Measurements from ENCODE around the gene LENG8.
A peak's percentile ranks its signal among the peaks of the same experiment; 100 is the strongest.
"Not testable (repeated sequence)": the region's sequence is repeated elsewhere in the genome, so short reads cannot be mapped to it uniquely, and the experiment has no call there.

LENG8 gene

GRCh38 chr19:54502518-54503048 is 53.6 kb downstream of the LENG8 start, which contains the start of gene LAIR2:
Gene LAIR2 (plus strand): TSS chr19:54502831. CDS start chr19:54502919, 88 bp downstream.
- no peaks in the 10 kb centered on the region for H3K27me3 ChIP-seq (ENCODE audit: low read length)
- no peaks in the 10 kb centered on the region for H3K9me3 ChIP-seq (ENCODE audit: insufficient read depth, low read length)
- TF ChIP-seq EZH2phosphoT487 (conservative IDR thresholded peaks at IDR 0.05; ENCODE audit: low read length) = no peak
- TF ChIP-seq, protein P1, sequence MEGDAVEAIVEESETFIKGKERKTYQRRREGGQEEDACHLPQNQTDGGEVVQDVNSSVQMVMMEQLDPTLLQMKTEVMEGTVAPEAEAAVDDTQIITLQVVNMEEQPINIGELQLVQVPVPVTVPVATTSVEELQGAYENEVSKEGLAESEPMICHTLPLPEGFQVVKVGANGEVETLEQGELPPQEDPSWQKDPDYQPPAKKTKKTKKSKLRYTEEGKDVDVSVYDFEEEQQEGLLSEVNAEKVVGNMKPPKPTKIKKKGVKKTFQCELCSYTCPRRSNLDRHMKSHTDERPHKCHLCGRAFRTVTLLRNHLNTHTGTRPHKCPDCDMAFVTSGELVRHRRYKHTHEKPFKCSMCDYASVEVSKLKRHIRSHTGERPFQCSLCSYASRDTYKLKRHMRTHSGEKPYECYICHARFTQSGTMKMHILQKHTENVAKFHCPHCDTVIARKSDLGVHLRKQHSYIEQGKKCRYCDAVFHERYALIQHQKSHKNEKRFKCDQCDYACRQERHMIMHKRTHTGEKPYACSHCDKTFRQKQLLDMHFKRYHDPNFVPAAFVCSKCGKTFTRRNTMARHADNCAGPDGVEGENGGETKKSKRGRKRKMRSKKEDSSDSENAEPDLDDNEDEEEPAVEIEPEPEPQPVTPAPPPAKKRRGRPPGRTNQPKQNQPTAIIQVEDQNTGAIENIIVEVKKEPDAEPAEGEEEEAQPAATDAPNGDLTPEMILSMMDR (IDR thresholded peaks at IDR 0.05; ENCODE audit: insufficient read depth, low read length, poor library complexity, severe bottlenecking) = no peak

GRCh38 chr19:54505542-54505941 is 56.5 kb downstream of the LENG8 start:
- H3K27me3 ChIP-seq (ENCODE audit: low read length); H3K9me3 ChIP-seq (ENCODE audit: insufficient read depth, low read length); H3K4me3 ChIP-seq (ENCODE audit: insufficient read depth, low read length, poor library complexity, severe bottlenecking); H3K4me2 ChIP-seq (ENCODE audit: low read depth, low read length, poor library complexity, severe bottlenecking); H3K9ac ChIP-seq (ENCODE audit: low read length); H3K9me2 ChIP-seq (replicated peaks; ENCODE audit: insufficient read depth, low read length); H3K36me3 ChIP-seq (ENCODE audit: low read length); H2AFZ ChIP-seq (ENCODE audit: low read depth, low read length, severe bottlenecking); H3K27ac ChIP-seq (ENCODE audit: low read depth, low read length); H4K20me1 ChIP-seq (ENCODE audit: low read depth, low read length); H3K79me2 ChIP-seq (ENCODE audit: insufficient read depth, low read length); H3F3A ChIP-seq (ENCODE audit: insufficient read depth): not testable (repeated sequence)

More at GRCh38 chr19:54502518-54503048, 53.6 kb downstream of the LENG8 start, which contains the start of gene LAIR2:
- no peak within 1 kb of the TSS for H3K4me2 ChIP-seq (ENCODE audit: low read depth, low read length, poor library complexity, severe bottlenecking)
- no peak within 1 kb of the TSS for H2AFZ ChIP-seq (ENCODE audit: low read depth, low read length, severe bottlenecking)
- no peaks in the 10 kb centered on the region for H4K20me1 ChIP-seq (ENCODE audit: low read depth, low read length)
- H3K9me2 ChIP-seq (replicated peaks; ENCODE audit: insufficient read depth, low read length) = no peaks in the 10 kb centered on the region
- no peak within 1 kb of the TSS for H3K4me3 ChIP-seq (ENCODE audit: insufficient read depth, low read length, poor library complexity, severe bottlenecking)
- H3K36me3 ChIP-seq (ENCODE audit: low read length) = no peaks in the 10 kb centered on the region
- no peak within 1 kb of the TSS for H3K9ac ChIP-seq (ENCODE audit: low read length)
- no peaks in the 10 kb centered on the region for H3K79me2 ChIP-seq (ENCODE audit: insufficient read depth, low read length)
- H3F3A ChIP-seq (ENCODE audit: insufficient read depth) = no peaks in the 10 kb centered on the region
- H3K27ac ChIP-seq (ENCODE audit: low read depth, low read length) = no peak within 1 kb of the TSS

DNA sequence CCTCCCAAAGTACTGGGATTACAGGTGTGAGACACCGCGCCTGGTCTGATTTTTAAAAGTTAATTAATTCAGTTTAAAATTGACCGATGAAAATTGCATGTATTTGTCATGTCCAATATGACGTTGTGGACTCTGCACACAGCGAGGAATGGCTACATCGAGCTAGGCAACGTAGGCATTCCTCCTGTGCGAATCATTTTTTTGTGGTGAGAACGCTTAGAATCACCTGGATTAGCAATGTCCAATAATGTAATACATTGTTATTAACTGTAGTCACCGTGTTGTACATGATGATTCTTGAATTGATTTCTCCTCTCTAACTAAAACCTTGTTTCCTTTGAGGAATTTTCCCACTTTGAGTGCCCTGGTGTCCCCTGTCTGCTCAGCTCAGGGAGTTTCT is 57.1 kb downstream of the LENG8 start:
- H3K9ac ChIP-seq (ENCODE audit: low read length) = no peak overlapping the region
- no peaks in the 10 kb centered on the region for H3K79me2 ChIP-seq (ENCODE audit: insufficient read depth, low read length)
- TF ChIP-seq, protein P1 (IDR thresholded peaks at IDR 0.05; ENCODE audit: insufficient read depth, low read length, poor library complexity, severe bottlenecking) = no peak
- no peak for TF ChIP-seq EZH2phosphoT487 (conservative IDR thresholded peaks at IDR 0.05; ENCODE audit: low read length)

GRCh38 chr19:54507038-54507717 is 58.2 kb downstream of the LENG8 start:
- H3K4me2 ChIP-seq (ENCODE audit: low read depth, low read length, poor library complexity, severe bottlenecking) = peak overlapping the region; percentile 25
- not testable (repeated sequence) for H2AFZ ChIP-seq (ENCODE audit: low read depth, low read length, severe bottlenecking); H3K27me3 ChIP-seq (ENCODE audit: low read length); H3K79me2 ChIP-seq (ENCODE audit: insufficient read depth, low read length); H3K9me2 ChIP-seq (replicated peaks; ENCODE audit: insufficient read depth, low read length); H3K9me3 ChIP-seq (ENCODE audit: insufficient read depth, low read length); H4K20me1 ChIP-seq (ENCODE audit: low read depth, low read length); H3F3A ChIP-seq (ENCODE audit: insufficient read depth); H3K27ac ChIP-seq (ENCODE audit: low read depth, low read length); H3K36me3 ChIP-seq (ENCODE audit: low read length); H3K9ac ChIP-seq (ENCODE audit: low read length); H3K4me3 ChIP-seq (ENCODE audit: insufficient read depth, low read length, poor library complexity, severe bottlenecking)

More for the DNA sequence above, 57.1 kb downstream of the LENG8 start:
- Histone ChIP-seq H3K36me3 (ENCODE audit: low read length) (no peaks in the 10 kb centered on the region), H3K4me2 (ENCODE audit: low read depth, low read length, poor library complexity, severe bottlenecking) (no peak overlapping the region), H3F3A (ENCODE audit: insufficient read depth) (no peaks in the 10 kb centered on the region), H3K9me3 (ENCODE audit: insufficient read depth, low read length) (no peaks in the 10 kb centered on the region), H2AFZ (ENCODE audit: low read depth, low read length, severe bottlenecking) (no peak overlapping the region), H4K20me1 (ENCODE audit: low read depth, low read length) (no peaks in the 10 kb centered on the region), H3K9me2 (replicated peaks; ENCODE audit: insufficient read depth, low read length) (no peaks in the 10 kb centered on the region), H3K27ac (ENCODE audit: low read depth, low read length) (no peak overlapping the region), H3K27me3 (ENCODE audit: low read length) (no peaks in the 10 kb centered on the region), H3K4me3 (ENCODE audit: insufficient read depth, low read length, poor library complexity, severe bottlenecking) (no peak overlapping the region)

Data from SU-DHL-6 (cell line).